Parathyroid adenoma (tissue), 2 donors: ENCODE results near the gene ACOX1.

Experiments
- H2AFZ ChIP-seq: fragments of 300-600 bp; sonication (generic); one replicate; pipeline ENCODE4 v1.7.0; 2017; ENCODE audit warnings: antibody characterized with exemption, mild to moderate bottlenecking
- H3K27ac ChIP-seq: fragments of 300-600 bp; sonication (generic); one replicate; pipeline ENCODE4 v1.7.0; 2017
- H3K27me3 ChIP-seq: fragments of 300-600 bp; sonication (generic); one replicate; pipeline ENCODE4 v1.7.0; 2017; ENCODE audit warnings: low read length; ENCODE audit not compliant: control insufficient read depth, insufficient read depth
- H3K36me3 ChIP-seq: fragments of 300-600 bp; sonication (generic); one replicate; pipeline ENCODE4 v1.7.0; 2017; ENCODE audit warnings: low read length; ENCODE audit not compliant: control insufficient read depth, insufficient read depth
- H3K4me1 ChIP-seq: fragments of 300-600 bp; sonication (generic); one replicate; pipeline ENCODE4 v1.7.0; 2017; ENCODE audit warnings: control low read depth
- H3K4me2 ChIP-seq: fragments of 300-600 bp; sonication (generic); one replicate; pipeline ENCODE4 v1.7.0; 2017; ENCODE audit warnings: low read length
- H3K4me3 ChIP-seq: fragments of 300-600 bp; sonication (generic); one replicate; pipeline ENCODE4 v1.7.0; 2017; ENCODE audit warnings: low read depth, low read length
- H3K79me2 ChIP-seq: fragments of 300-600 bp; sonication (generic); one replicate; pipeline ENCODE4 v1.7.0; 2017; ENCODE audit warnings: control low read depth
- H3K9ac ChIP-seq: fragments of 300-600 bp; sonication (generic); one replicate; pipeline ENCODE4 v1.7.0; 2017; ENCODE audit warnings: mild to moderate bottlenecking
- H3K9me3 ChIP-seq: fragments of 300-600 bp; sonication (generic); one replicate; pipeline ENCODE4 v1.7.0; 2017; ENCODE audit warnings: low read length; ENCODE audit not compliant: control insufficient read depth
- CTCF ChIP-seq: fragments of 300-600 bp; sonication (generic); IDR thresholded peaks from one replicate; pipeline ENCODE4 v1.7.0; 2017; ENCODE audit warnings: antibody characterized with exemption, mild to moderate bottlenecking
- donor health status: primary hyperparathyroidism.

Gene ACOX1

GRCh38 chr17:75910699-75911098 is 68.3 kb downstream of the ACOX1 start:
- H3K9ac ChIP-seq = no peak overlapping the region

GRCh38 chr17:75909812-75910274 is 69.1 kb downstream of the ACOX1 start:
- TF ChIP-seq CTCF = no peak
- Histone ChIP-seq H2AFZ (no peak overlapping the region), H3K36me3 (no peaks in the 10 kb centered on the region), H3K79me2 (no peaks in the 10 kb centered on the region), H3K9ac (no peak overlapping the region), H3K27ac (no peak overlapping the region), H3K4me3 (no peak overlapping the region), H3K27me3 (no peaks in the 10 kb centered on the region), H3K4me1 (no peaks in the 10 kb centered on the region), H3K9me3 (no peaks in the 10 kb centered on the region), H3K4me2 (no peak overlapping the region)

More at GRCh38 chr17:75910699-75911098, 68.3 kb downstream of the ACOX1 start:
- Histone ChIP-seq H2AFZ (no peak overlapping the region), H3K79me2 (no peaks in the 10 kb centered on the region), H3K4me3 (no peak overlapping the region), H3K27me3 (no peaks in the 10 kb centered on the region), H3K4me1 (no peaks in the 10 kb centered on the region), H3K27ac (no peak overlapping the region), H3K4me2 (no peak overlapping the region), H3K9me3 (no peaks in the 10 kb centered on the region), H3K36me3 (no peaks in the 10 kb centered on the region)
- no peak for TF ChIP-seq CTCF

DNA sequence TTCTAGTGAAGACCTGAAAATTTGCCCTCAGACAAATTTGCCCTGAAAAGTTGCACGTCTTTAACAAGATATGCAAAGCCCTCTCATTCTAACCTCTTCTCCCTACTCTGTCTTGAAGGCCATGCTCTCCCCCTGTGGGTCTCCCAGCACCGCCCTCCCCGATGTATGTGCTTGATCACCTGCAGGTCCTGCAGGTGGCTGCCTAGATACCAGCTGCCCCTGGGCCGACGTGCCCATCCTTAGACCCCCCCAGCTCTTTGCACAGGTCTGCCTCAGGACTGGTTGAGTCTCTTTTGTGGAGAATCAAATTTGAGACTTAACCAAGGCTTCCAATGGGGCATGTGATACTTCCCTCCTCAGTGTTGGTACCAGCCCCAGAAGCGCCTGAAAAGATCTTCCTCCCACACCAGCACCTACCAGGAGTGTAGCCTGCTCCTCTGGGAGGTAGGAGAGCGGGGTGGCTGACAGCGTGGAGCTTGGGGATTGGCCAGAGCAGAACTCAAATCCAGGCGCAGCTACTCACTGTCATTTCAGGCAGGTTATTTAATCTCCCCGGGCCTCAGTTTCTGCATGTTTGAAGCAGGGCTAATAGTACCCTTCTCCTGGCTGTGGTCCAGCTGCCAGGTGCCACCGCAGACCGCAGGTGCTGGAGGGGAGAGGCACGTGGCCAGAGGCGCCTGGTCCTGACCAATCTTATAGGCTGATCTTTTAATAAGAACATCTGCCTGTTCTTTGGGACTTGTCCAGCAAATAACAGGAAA is 69.7 kb downstream of the ACOX1 start:
- Histone ChIP-seq H3K9me3 (no peaks in the 10 kb centered on the region), H3K9ac (no peak overlapping the region), H3K27ac (no peak overlapping the region), H3K4me3 (no peak overlapping the region), H3K79me2 (no peaks in the 10 kb centered on the region), H3K4me2 (no peak overlapping the region), H3K36me3 (no peaks in the 10 kb centered on the region), H2AFZ (no peak overlapping the region), H3K27me3 (no peaks in the 10 kb centered on the region), H3K4me1 (no peaks in the 10 kb centered on the region)
- TF ChIP-seq CTCF = no peak

DNA sequence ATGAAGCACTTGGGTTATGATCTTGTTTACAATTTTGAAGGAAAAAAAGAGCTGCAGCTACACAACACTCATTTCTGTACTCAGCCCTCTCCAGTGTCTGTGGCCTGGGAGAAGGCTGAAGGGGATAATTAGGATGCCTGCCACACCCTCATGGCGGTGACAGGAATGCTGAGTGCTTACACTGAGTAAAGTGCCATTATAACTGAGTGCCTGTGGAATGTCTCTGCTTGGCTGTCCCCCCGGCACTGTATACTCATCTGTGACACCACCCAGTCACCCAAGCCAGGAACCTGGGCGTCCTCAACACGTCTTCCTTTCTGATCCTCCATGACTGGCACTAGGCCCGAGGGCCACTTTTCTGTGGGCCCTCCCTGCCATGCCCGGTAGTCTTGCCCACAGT is 70.8 kb downstream of the ACOX1 start:
- Histone ChIP-seq H3K4me1 (peaks cover 3% of the 10 kb centered on the region), H3K79me2 (peaks cover under 1% of the 10 kb centered on the region), H3K27ac (no peak overlapping the region), H3K4me2 (no peak overlapping the region), H3K9me3 (no peaks in the 10 kb centered on the region), H2AFZ (no peak overlapping the region), H3K9ac (no peak overlapping the region), H3K36me3 (no peaks in the 10 kb centered on the region), H3K4me3 (no peak overlapping the region), H3K27me3 (no peaks in the 10 kb centered on the region)
- TF ChIP-seq CTCF = no peak
